K562 (cell line): Measurements from ENCODE around the gene UCHL5. TPM values are rescaled to one million over a fixed set of nuclear protein-coding genes. Genes with fewer than 3 reads are reported as not detected.

Experiments
- ARHGAP35 ChIP-seq: fragments of 450-650 bp; IDR thresholded peaks from 2 replicates; pipeline ENCODE4 v1.6.1; 2018; ENCODE audit not compliant: partially characterized antibody
- BDP1 ChIP-seq: IDR thresholded peaks from 3 replicates; pipeline ENCODE4 v1.6.1; 2011; ENCODE audit not compliant: insufficient read length, insufficient read depth
- EP400 ChIP-seq: fragments of 450-650 bp; IDR thresholded peaks from 2 replicates; pipeline ENCODE4 v1.6.1; 2017; ENCODE audit warnings: antibody characterized with exemption, mild to moderate bottlenecking, moderate library complexity
- GABPB2 ChIP-seq: fragments of 250-450 bp; sonication (Bioruptor Pico); conservative IDR thresholded peaks from 2 replicates; pipeline ENCODE4 v1.5.1; 2021; ENCODE audit warnings: mild to moderate bottlenecking
- LARP7 ChIP-seq: fragments of 450-650 bp; IDR thresholded peaks from 2 replicates; pipeline ENCODE4 v1.6.1; 2016
- MNT ChIP-seq, 2 experiments: fragments of 450-650 bp; conservative IDR thresholded peaks; 2 replicates each; pipeline ENCODE4 v1.6.1; 2017; ENCODE audit warnings: mild to moderate bottlenecking in 2 of 2, moderate library complexity in 2 of 2
- MXI1 ChIP-seq: IDR thresholded peaks from 2 replicates; pipeline ENCODE4 v1.6.1; 2011; ENCODE audit warnings: low read depth, mild to moderate bottlenecking, improper control_type of control experiment, low read length
- MYC ChIP-seq, 2 experiments: fragments of 250-450 bp in 1 of 2; sonication (Bioruptor Pico) in 1 of 2; IDR thresholded peaks; 2 replicates each; pipeline versions ENCODE4 v1.5.1 to v1.6.1; 2012 to 2021; ENCODE audit warnings: low read depth in 2 of 2, borderline replicate concordance in 1 of 2, improper control_type of control experiment in 1 of 2, low read length in 1 of 2, mild to moderate bottlenecking in 1 of 2, moderate library complexity in 1 of 2
- NKRF ChIP-seq: fragments of 450-650 bp; IDR thresholded peaks from 2 replicates; pipeline ENCODE4 v1.6.1; 2016; ENCODE audit warnings: borderline replicate concordance
- PRPF4 ChIP-seq: fragments of 200-400 bp; formaldehyde crosslinking; IDR thresholded peaks from one replicate; pipeline ENCODE4 v1.6.1; 2017; ENCODE audit warnings: low read length, low read depth, mild to moderate bottlenecking; ENCODE audit not compliant: insufficient read depth, poor library complexity, severe bottlenecking
- ZNF41 ChIP-seq: fragments of 250-450 bp; sonication (Bioruptor Pico); conservative IDR thresholded peaks from 2 replicates; pipeline ENCODE4 v1.4.0; 2020; ENCODE audit warnings: mild to moderate bottlenecking
- polyA plus RNA-seq, 8 experiments: library from polyadenylated mRNA; depleted of rRNA in 4 of 8; stranded (reverse) in 5 of 8; unstranded in 3 of 8; fragments of >200 nt; fragmentation: Nextera tagmentation in 2 of 8; fragmentation: Illumina TruSeq in 1 of 8; extraction: Ambion mirVana in 2 of 8; extraction: Trizol in 1 of 8; gene quantifications; 2 replicates each; pipeline versions ENCODE4 v1.2.1 to v1.2.3, GENCODE V29; 2011 to 2014; ENCODE audit warnings: inconsistent platforms in 1 of 8, missing spikeins in 1 of 8
- total RNA-seq, 7 experiments: library from RNA; depleted of rRNA in 6 of 7; stranded (reverse); fragments of >200 nt in 6 of 7; fragmentation: Illumina TruSeq in 2 of 7; extraction: Trizol in 2 of 7; gene quantifications; 2 replicates each; pipeline versions ENCODE4 v1.2.1 to v1.2.3, GENCODE V29; 2011 to 2021; ENCODE audit warnings: low replicate concordance in 1 of 7
- TF ChIP-seq, protein P1 (sequence below): fragments of 200-800 bp; sonication (Bioruptor generic); IDR thresholded peaks from 2 replicates; pipeline ENCODE4 v1.6.1; 2017; ENCODE audit warnings: missing genetic modification characterization, missing compliant biosample characterization
- TF ChIP-seq, protein P2 (sequence below): fragments of 450-650 bp; IDR thresholded peaks from 2 replicates; pipeline ENCODE4 v1.6.1; 2014; ENCODE audit warnings: low read depth, mild to moderate bottlenecking, moderate library complexity, borderline replicate concordance
- TF ChIP-seq, protein P3 (sequence below), 3 experiments: fragments of 200-800 bp in 1 of 3; fragments of 250-450 bp in 1 of 3; fragments of 450-650 bp in 1 of 3; sonication (Bioruptor Pico) in 1 of 3; sonication (Bioruptor generic) in 1 of 3; formaldehyde crosslinking in 1 of 3; IDR thresholded peaks; 2 replicates each; pipeline versions ENCODE4 v1.6.1 to v1.8.0; 2016 to 2022; ENCODE audit warnings: mild to moderate bottlenecking in 2 of 3, missing genetic modification characterization in 2 of 3, missing compliant biosample characterization in 1 of 3, moderate library complexity in 1 of 3

Gene UCHL5
- total and polyA plus RNA-seq, 9 of the 15 experiments (the other 6 are each of a cell fraction or from before 2014, with no cell fraction given) = 61.0 to 206 (median 122) TPM

GRCh38 chr1:193060938-193061337 lies 1.8 kb upstream of the UCHL5 start (continued):
- TF ChIP-seq, protein P1, sequence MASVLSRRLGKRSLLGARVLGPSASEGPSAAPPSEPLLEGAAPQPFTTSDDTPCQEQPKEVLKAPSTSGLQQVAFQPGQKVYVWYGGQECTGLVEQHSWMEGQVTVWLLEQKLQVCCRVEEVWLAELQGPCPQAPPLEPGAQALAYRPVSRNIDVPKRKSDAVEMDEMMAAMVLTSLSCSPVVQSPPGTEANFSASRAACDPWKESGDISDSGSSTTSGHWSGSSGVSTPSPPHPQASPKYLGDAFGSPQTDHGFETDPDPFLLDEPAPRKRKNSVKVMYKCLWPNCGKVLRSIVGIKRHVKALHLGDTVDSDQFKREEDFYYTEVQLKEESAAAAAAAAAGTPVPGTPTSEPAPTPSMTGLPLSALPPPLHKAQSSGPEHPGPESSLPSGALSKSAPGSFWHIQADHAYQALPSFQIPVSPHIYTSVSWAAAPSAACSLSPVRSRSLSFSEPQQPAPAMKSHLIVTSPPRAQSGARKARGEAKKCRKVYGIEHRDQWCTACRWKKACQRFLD (CRISPR knock-in tag) = no peak
- no peak for TF ChIP-seq GABPB2 (CRISPR knock-in tag)
- TF ChIP-seq BDP1 = no peak
- no peak for TF ChIP-seq ARHGAP35
- peak; percentile 71 for TF ChIP-seq NKRF
- no peak for TF ChIP-seq PRPF4
- TF ChIP-seq, protein P2, sequence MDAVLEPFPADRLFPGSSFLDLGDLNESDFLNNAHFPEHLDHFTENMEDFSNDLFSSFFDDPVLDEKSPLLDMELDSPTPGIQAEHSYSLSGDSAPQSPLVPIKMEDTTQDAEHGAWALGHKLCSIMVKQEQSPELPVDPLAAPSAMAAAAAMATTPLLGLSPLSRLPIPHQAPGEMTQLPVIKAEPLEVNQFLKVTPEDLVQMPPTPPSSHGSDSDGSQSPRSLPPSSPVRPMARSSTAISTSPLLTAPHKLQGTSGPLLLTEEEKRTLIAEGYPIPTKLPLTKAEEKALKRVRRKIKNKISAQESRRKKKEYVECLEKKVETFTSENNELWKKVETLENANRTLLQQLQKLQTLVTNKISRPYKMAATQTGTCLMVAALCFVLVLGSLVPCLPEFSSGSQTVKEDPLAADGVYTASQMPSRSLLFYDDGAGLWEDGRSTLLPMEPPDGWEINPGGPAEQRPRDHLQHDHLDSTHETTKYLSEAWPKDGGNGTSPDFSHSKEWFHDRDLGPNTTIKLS = peak; percentile 63; the same call in 1 of the 2 replicates
- TF ChIP-seq MXI1 = peak; percentile 93
- 0 out of 2 replicates have a peak, but pooled peaks have one; percentile 45 for TF ChIP-seq MYC (IDR thresholded peaks at IDR 0.05; ENCODE audit: low read depth, low read length)
- TF ChIP-seq MYC (CRISPR knock-in tag; IDR thresholded peaks at IDR 0.05; ENCODE audit: borderline replicate concordance, low read depth) = no peak
- TF ChIP-seq MNT (conservative IDR thresholded peaks at IDR 0.05) = peak; percentile 82 to 87
- TF ChIP-seq ZNF41 (CRISPR knock-in tag) = no peak
- TF ChIP-seq EP400 = peak; percentile 62
- TF ChIP-seq LARP7 = no peak
- TF ChIP-seq, protein P3, sequence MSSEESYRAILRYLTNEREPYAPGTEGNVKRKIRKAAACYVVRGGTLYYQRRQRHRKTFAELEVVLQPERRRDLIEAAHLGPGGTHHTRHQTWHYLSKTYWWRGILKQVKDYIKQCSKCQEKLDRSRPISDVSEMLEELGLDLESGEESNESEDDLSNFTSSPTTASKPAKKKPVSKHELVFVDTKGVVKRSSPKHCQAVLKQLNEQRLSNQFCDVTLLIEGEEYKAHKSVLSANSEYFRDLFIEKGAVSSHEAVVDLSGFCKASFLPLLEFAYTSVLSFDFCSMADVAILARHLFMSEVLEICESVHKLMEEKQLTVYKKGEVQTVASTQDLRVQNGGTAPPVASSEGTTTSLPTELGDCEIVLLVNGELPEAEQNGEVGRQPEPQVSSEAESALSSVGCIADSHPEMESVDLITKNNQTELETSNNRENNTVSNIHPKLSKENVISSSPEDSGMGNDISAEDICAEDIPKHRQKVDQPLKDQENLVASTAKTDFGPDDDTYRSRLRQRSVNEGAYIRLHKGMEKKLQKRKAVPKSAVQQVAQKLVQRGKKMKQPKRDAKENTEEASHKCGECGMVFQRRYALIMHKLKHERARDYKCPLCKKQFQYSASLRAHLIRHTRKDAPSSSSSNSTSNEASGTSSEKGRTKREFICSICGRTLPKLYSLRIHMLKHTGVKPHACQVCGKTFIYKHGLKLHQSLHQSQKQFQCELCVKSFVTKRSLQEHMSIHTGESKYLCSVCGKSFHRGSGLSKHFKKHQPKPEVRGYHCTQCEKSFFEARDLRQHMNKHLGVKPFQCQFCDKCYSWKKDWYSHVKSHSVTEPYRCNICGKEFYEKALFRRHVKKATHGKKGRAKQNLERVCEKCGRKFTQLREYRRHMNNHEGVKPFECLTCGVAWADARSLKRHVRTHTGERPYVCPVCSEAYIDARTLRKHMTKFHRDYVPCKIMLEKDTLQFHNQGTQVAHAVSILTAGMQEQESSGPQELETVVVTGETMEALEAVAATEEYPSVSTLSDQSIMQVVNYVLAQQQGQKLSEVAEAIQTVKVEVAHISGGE (CRISPR knock-in tag; IDR thresholded peaks at IDR 0.05) = 0 out of 6 replicates have a peak, but pooled peaks of 1 of the 3 experiments have one; percentile 5
- TF ChIP-seq, all 486 proteins: peak for 12
